A673 (cell line): ENCODE measurements around the gene ATP8A1.

Source experiments
- EZH2 ChIP-seq: fragments of 200-600 bp; sonication (generic); IDR thresholded peaks from 2 replicates; pipeline ENCODE4 v1.6.1; 2017; ENCODE audit warnings: borderline replicate concordance, low read depth, mild to moderate bottlenecking, mixed read lengths, antibody characterized with exemption, low read length; ENCODE audit not compliant: poor library complexity, severe bottlenecking
- TF ChIP-seq, protein P1 (sequence below): fragments of 300-800, 200-600 bp; sonication (generic); conservative IDR thresholded peaks from 2 replicates; pipeline ENCODE4 v1.5.1; 2017; ENCODE audit warnings: low read depth, mild to moderate bottlenecking, antibody characterized with exemption, low read length, moderate library complexity, mixed read lengths

DNA sequence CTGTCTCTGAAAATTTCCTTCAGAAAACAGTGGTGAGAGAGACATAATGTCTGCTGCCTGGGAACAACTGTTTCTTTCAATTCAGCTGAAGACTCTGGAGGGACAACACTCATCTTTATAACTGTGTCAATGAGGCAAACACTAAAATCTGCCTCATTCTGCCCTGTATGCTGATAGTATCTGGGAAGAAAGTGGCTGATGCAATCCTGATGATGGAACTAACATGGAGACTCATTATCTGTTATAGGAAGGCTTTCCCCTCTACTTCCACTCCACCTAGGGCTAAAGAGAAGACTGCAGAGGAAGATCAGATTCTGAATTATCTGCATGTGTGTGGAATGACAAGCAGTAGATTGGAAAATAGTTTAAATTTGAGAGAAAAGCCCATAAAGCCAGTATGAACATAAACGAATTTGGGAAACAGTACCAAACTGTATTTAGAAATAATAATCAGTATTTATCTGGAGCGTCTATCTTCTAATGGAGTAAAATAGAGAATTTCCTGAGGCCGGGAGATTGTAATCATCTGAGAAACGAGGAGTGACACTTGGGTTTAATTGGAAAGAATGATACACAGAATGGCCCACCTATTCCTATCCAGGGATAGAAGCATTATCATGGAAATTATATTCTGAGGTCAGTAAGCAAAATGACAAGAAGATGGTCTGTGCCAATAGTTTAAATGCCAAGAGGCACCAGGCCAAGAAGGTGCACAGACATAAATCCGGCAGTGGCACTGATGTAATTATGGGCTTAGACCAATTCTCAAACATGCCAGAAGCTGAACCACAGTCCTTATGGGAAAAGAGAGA is 174.2 kb downstream of the ATP8A1 start:
- TF ChIP-seq, protein P1, sequence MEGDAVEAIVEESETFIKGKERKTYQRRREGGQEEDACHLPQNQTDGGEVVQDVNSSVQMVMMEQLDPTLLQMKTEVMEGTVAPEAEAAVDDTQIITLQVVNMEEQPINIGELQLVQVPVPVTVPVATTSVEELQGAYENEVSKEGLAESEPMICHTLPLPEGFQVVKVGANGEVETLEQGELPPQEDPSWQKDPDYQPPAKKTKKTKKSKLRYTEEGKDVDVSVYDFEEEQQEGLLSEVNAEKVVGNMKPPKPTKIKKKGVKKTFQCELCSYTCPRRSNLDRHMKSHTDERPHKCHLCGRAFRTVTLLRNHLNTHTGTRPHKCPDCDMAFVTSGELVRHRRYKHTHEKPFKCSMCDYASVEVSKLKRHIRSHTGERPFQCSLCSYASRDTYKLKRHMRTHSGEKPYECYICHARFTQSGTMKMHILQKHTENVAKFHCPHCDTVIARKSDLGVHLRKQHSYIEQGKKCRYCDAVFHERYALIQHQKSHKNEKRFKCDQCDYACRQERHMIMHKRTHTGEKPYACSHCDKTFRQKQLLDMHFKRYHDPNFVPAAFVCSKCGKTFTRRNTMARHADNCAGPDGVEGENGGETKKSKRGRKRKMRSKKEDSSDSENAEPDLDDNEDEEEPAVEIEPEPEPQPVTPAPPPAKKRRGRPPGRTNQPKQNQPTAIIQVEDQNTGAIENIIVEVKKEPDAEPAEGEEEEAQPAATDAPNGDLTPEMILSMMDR: no peak
- TF ChIP-seq EZH2: no peak
